ENCODE measurements around the gene LRP6. TPM values are rescaled to one million over a fixed set of nuclear protein-coding genes. Genes with fewer than 3 reads are reported as not detected.

Gene LRP6
- total and polyA plus RNA-seq, 4 donors, result 9.4 to 125 (median 26.8) TPM

- 89 to 92% methylated on average over 3 of the region's 3 CpGs for WGBS, 2 donors
- no peak for ATAC-seq (ENCODE audit: insufficient read depth, low FRiP score)
- H3K9ac ChIP-seq (ENCODE audit: insufficient read depth in 1 of 2, low read length in 2 of 2), result no peak overlapping the region
- peaks cover 0 to 37% (median 20%) of the 10 kb centered on the region in 5 donors for H3K4me1 ChIP-seq (ENCODE audit: control insufficient read depth in 5 of 5, insufficient read depth in 5 of 5, low read length in 5 of 5)
- DNase-seq, result no peak
- no peaks in the 10 kb centered on the region for H3K9me3 ChIP-seq (ENCODE audit: control insufficient read depth in 4 of 4, insufficient read depth in 3 of 4, low read length in 3 of 4)
- no peaks in the 10 kb centered on the region for H3K36me3 ChIP-seq (ENCODE audit: control insufficient read depth in 4 of 4, insufficient read depth in 4 of 4, low read length in 4 of 4)
- no peak overlapping the region for H3K27ac ChIP-seq (ENCODE audit: low read depth in 1 of 2, low read length in 1 of 2)
- H3K27me3 ChIP-seq (ENCODE audit: control insufficient read depth in 3 of 3, insufficient read depth in 3 of 3, low read length in 2 of 3), result no peaks in the 10 kb centered on the region
- H3K4me3 ChIP-seq, result no peak overlapping the region
- no peak for TF ChIP-seq CTCF (IDR thresholded peaks at IDR 0.05; ENCODE audit: control extremely low read depth, extremely low read depth)
Observed at GRCh38 chr12:12091071-12091470, 175.8 kb downstream of the LRP6 start.

GRCh38 chr12:12088761-12089160 lies 178.1 kb downstream of the LRP6 start:
- Histone ChIP-seq H3K4me1 (ENCODE audit: control insufficient read depth in 5 of 5, insufficient read depth in 5 of 5, low read length in 5 of 5) (peaks cover 0 to 18% (median 9%) of the 10 kb centered on the region in 5 donors), H3K9me3 (ENCODE audit: control insufficient read depth in 4 of 4, insufficient read depth in 3 of 4, low read length in 3 of 4) (no peaks in the 10 kb centered on the region), H3K27me3 (ENCODE audit: control insufficient read depth in 3 of 3, insufficient read depth in 3 of 3, low read length in 2 of 3) (no peaks in the 10 kb centered on the region), H3K27ac (ENCODE audit: low read depth in 1 of 2, low read length in 1 of 2) (no peak overlapping the region), H3K9ac (ENCODE audit: insufficient read depth in 1 of 2, low read length in 2 of 2) (no peak overlapping the region), H3K36me3 (ENCODE audit: control insufficient read depth in 4 of 4, insufficient read depth in 4 of 4, low read length in 4 of 4) (no peaks in the 10 kb centered on the region), H3K4me3 (no peak overlapping the region)
- no peak for ATAC-seq (ENCODE audit: insufficient read depth, low FRiP score)
- no peak for DNase-seq
- TF ChIP-seq CTCF (IDR thresholded peaks at IDR 0.05; ENCODE audit: control extremely low read depth, extremely low read depth), result no peak
- WGBS, 2 donors, result 85 to 96% methylated on average over 9 of the region's 9 CpGs

GRCh38 chr12:12088147-12088546 lies 178.7 kb downstream of the LRP6 start:
- Histone ChIP-seq H3K4me1 (ENCODE audit: control insufficient read depth in 5 of 5, insufficient read depth in 5 of 5, low read length in 5 of 5) (peaks cover 0 to 18% (median 9%) of the 10 kb centered on the region in 5 donors), H3K9ac (ENCODE audit: insufficient read depth in 1 of 2, low read length in 2 of 2) (no peak overlapping the region), H3K27ac (ENCODE audit: low read depth in 1 of 2, low read length in 1 of 2) (no peak overlapping the region), H3K36me3 (ENCODE audit: control insufficient read depth in 4 of 4, insufficient read depth in 4 of 4, low read length in 4 of 4) (no peaks in the 10 kb centered on the region), H3K9me3 (ENCODE audit: control insufficient read depth in 4 of 4, insufficient read depth in 3 of 4, low read length in 3 of 4) (no peaks in the 10 kb centered on the region), H3K4me3 (no peak overlapping the region), H3K27me3 (ENCODE audit: control insufficient read depth in 3 of 3, insufficient read depth in 3 of 3, low read length in 2 of 3) (no peaks in the 10 kb centered on the region)
- ATAC-seq (ENCODE audit: insufficient read depth, low FRiP score) (no peak), DNase-seq (no peak)
- WGBS, 2 donors, result 93 to 97% methylated on average over 10 of the region's 10 CpGs
- TF ChIP-seq CTCF (IDR thresholded peaks at IDR 0.05; ENCODE audit: control extremely low read depth, extremely low read depth), result no peak

- Histone ChIP-seq H3K9me3 (ENCODE audit: control insufficient read depth in 4 of 4, insufficient read depth in 3 of 4, low read length in 3 of 4) (no peaks in the 10 kb centered on the region), H3K9ac (ENCODE audit: insufficient read depth in 1 of 2, low read length in 2 of 2) (no peak overlapping the region), H3K4me3 (no peak overlapping the region), H3K36me3 (ENCODE audit: control insufficient read depth in 4 of 4, insufficient read depth in 4 of 4, low read length in 4 of 4) (no peaks in the 10 kb centered on the region), H3K4me1 (ENCODE audit: control insufficient read depth in 5 of 5, insufficient read depth in 5 of 5, low read length in 5 of 5) (peaks cover 0 to 16% (median 9%) of the 10 kb centered on the region in 5 donors), H3K27me3 (ENCODE audit: control insufficient read depth in 3 of 3, insufficient read depth in 3 of 3, low read length in 2 of 3) (no peaks in the 10 kb centered on the region), H3K27ac (ENCODE audit: low read depth in 1 of 2, low read length in 1 of 2) (no peak overlapping the region)
- no peak for DNase-seq
- TF ChIP-seq CTCF (IDR thresholded peaks at IDR 0.05; ENCODE audit: control extremely low read depth, extremely low read depth), result no peak
- no peak for ATAC-seq (ENCODE audit: insufficient read depth, low FRiP score)
- 92 to 100% methylated on average over 2 of the region's 2 CpGs for WGBS, 2 donors
Observed at GRCh38 chr12:12087693-12088034, 179.2 kb downstream of the LRP6 start.

All from lung (tissue), 12 donors.